Esophagus squamous epithelium (tissue), 5 donors: ENCODE measurements around the gene CCNF. TPM values are rescaled to one million over a fixed set of nuclear protein-coding genes. Genes with fewer than 3 reads are reported as not detected.

Source experiments
- DNase-seq: peaks from one replicate; lab custom pipeline; 2025; lab: John Stamatoyannopoulos, UW
- H3K27ac ChIP-seq, 4 donors: fragments of 200-600 bp; sonication (generic); one replicate each; pipeline ENCODE4 v1.5.1; 2016 to 2019; ENCODE audit warnings: mild to moderate bottlenecking in 1 of 4
- H3K27me3 ChIP-seq, 4 donors: fragments of 200-600 bp; sonication (generic); 1 replicate in 3 of 4; 2 replicates in 1 of 4; pipeline versions ENCODE4 v1.5.1 to v1.6.0; 2017 to 2021; ENCODE audit warnings: antibody characterized with exemption in 1 of 4
- H3K36me3 ChIP-seq, 3 donors: fragments of 200-600 bp; sonication (generic); one replicate each; pipeline ENCODE4 v1.5.1; 2016 to 2019
- H3K4me1 ChIP-seq, 3 donors: fragments of 200-600 bp; sonication (generic); one replicate each; pipeline ENCODE4 v1.5.1; 2017 to 2019
- H3K4me3 ChIP-seq, 4 donors: fragments of 200-600 bp; sonication (generic); 1 replicate in 3 of 4; 2 replicates in 1 of 4; pipeline ENCODE4 v1.5.1; 2016 to 2019; ENCODE audit warnings: mild to moderate bottlenecking in 2 of 4, moderate library complexity in 1 of 4
- H3K9me3 ChIP-seq, 3 donors: fragments of 200-600 bp; sonication (generic); one replicate each; pipeline ENCODE4 v1.5.1; 2016 to 2019
- CTCF ChIP-seq, 6 experiments: fragments of 450-650 bp in 4 of 6; fragments of 200-600 bp in 2 of 6; sonication (generic) in 2 of 6; IDR thresholded peaks; one replicate each; pipeline ENCODE4 v1.5.1; 2016 to 2019; ENCODE audit warnings: antibody characterized with exemption in 6 of 6, mild to moderate bottlenecking in 4 of 6, moderate library complexity in 4 of 6
- POLR2A ChIP-seq, 4 donors: fragments of 450-650 bp; IDR thresholded peaks; one replicate each; pipeline ENCODE4 v1.6.1; 2017; ENCODE audit warnings: antibody characterized with exemption in 4 of 4, mild to moderate bottlenecking in 4 of 4, moderate library complexity in 3 of 4
- WGBS, 2 donors: methylation state at CpG; one replicate each; pipeline ENCODE4 v1.1.5; 2018; 5-methylcytosine and 5-hydroxymethylcytosine counted together
- intact Hi-C: fragments of 100-400 bp; cut with DNase I; formaldehyde crosslinking; loops from one replicate; pipeline ENCODE4 v1.15.0; 2022
- total RNA-seq, 4 donors: library from RNA; depleted of rRNA; stranded (reverse); fragments of >200 nt; gene quantifications; one replicate each; pipeline ENCODE4 v1.1.0, GENCODE V29; 2016
- donor health status: DM: yes; HTN: yes; CAD: no.

Gene CCNF
- total RNA-seq, 4 donors from 2014 or later = 5.9 to 18.6 (median 10.2) TPM

GRCh38 chr16:2424061-2425007, 4.9 kb upstream of the CCNF start:
- Histone ChIP-seq H3K36me3 (no peaks in the 10 kb centered on the region), H3K27ac (no peak overlapping the region), H3K9me3 (no peaks in the 10 kb centered on the region), H3K4me3 (no peak overlapping the region), H3K4me1 (peaks cover 0 to 9% (median 5%) of the 10 kb centered on the region in 3 donors), H3K27me3 (peaks cover 0 to 5% (median 0%) of the 10 kb centered on the region in 4 donors)
- WGBS, 2 donors = 82 to 88% methylated on average over 14 to 18 of the region's 25 CpGs
- no peak for TF ChIP-seq CTCF (IDR thresholded peaks at IDR 0.05)
- no peak for TF ChIP-seq POLR2A (IDR thresholded peaks at IDR 0.05)
- intact Hi-C loops = loop anchor here (10.0 kb wide), 2 partner anchors 70 to 80 kb away; partner anchors contain the start of gene ABCA3
- no peak for DNase-seq

GRCh38 chr16:2425008-2425518, 4.2 kb upstream of the CCNF start:
- H3K27ac ChIP-seq = no peak overlapping the region
- H3K36me3 ChIP-seq = no peaks in the 10 kb centered on the region
- 82 to 83% methylated on average over 7 to 9 of the region's 9 CpGs for WGBS, 2 donors
- peaks cover 0 to 5% (median 0%) of the 10 kb centered on the region in 4 donors for H3K27me3 ChIP-seq
- intact Hi-C loops = loop anchor here (10.0 kb wide), 2 partner anchors 70 to 80 kb away; partner anchors contain the start of gene ABCA3
- H3K9me3 ChIP-seq = no peaks in the 10 kb centered on the region
- no peak overlapping the region for H3K4me3 ChIP-seq
- TF ChIP-seq POLR2A (IDR thresholded peaks at IDR 0.05) = no peak
- TF ChIP-seq CTCF (IDR thresholded peaks at IDR 0.05) = no peak
- H3K4me1 ChIP-seq = peaks cover 4 to 15% (median 9%) of the 10 kb centered on the region in 3 donors
- no peak for DNase-seq

DNA sequence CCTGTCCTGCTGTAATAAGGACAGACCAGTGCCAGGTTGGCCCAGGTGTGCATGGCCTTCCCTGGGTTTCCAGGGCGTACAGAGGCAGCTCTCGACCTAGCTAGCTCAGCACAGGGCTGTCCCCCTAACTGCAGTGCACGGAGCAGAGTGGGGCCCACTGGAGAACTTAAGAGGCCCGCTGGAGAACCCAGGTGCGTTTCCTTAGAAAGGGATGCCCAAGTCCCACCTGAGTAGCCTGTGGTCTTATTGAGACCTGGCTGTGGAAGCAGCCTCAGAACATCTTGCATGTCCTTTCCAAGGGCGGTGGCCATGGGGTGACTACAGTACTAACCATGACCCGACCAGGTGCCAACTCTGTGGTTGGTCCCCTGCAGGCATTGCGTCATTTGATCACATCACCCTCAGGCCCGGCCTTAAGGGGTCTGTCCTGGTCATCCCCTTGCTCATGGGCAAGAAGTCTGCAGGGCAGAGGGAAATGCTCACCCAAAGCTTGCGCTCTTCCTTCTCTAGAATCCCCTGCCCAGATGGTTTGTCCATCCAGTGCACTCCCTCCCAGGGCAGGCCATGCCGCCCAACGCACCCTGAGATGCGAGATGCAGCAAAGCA, 3.3 kb upstream of the CCNF start:
- no peaks in the 10 kb centered on the region for H3K9me3 ChIP-seq
- H3K27me3 ChIP-seq = peaks cover 0 to 2% (median 0%) of the 10 kb centered on the region in 4 donors
- peaks cover 9 to 24% (median 13%) of the 10 kb centered on the region in 3 donors for H3K4me1 ChIP-seq
- H3K27ac ChIP-seq = no peak overlapping the region
- no peak for DNase-seq
- 80% methylated on average over 7 of the region's 13 CpGs; no CpG with 5 or more reads in 1 of the 2 donors for WGBS, 2 donors
- no peaks in the 10 kb centered on the region for H3K36me3 ChIP-seq
- H3K4me3 ChIP-seq = no peak overlapping the region
- TF ChIP-seq CTCF (IDR thresholded peaks at IDR 0.05) (no peak), POLR2A (IDR thresholded peaks at IDR 0.05) (no peak)
- intact Hi-C loops = loop anchor here (10.0 kb wide), 2 partner anchors 69 to 81 kb away; partner anchors contain the start of gene ABCA3

- Histone ChIP-seq H3K4me3 (no peak overlapping the region), H3K27me3 (no peaks in the 10 kb centered on the region), H3K36me3 (peaks cover 0 to 6% (median 0%) of the 10 kb centered on the region in 3 donors), H3K4me1 (peaks cover 9 to 29% (median 13%) of the 10 kb centered on the region in 3 donors), H3K27ac (no peak overlapping the region), H3K9me3 (no peaks in the 10 kb centered on the region)
- TF ChIP-seq POLR2A (IDR thresholded peaks at IDR 0.05) (no peak), CTCF (IDR thresholded peaks at IDR 0.05) (no peak)
- intact Hi-C loops = loop anchor here (10.0 kb wide), 2 partner anchors 68 to 82 kb away; partner anchors contain the start of gene ABCA3
- no peak for DNase-seq
- WGBS, 2 donors = 95 to 96% methylated on average over 3 to 5 of the region's 6 CpGs
Measured at GRCh38 chr16:2426941-2427361, 2.3 kb upstream of the CCNF start.
